Germinal center (tissue), 1 donor: Measurements from ENCODE around the gene AAR2.
A peak's percentile ranks its signal among the peaks of the same experiment; 100 is the strongest.

ENCODE experiments used
- DNase-seq: peaks from one replicate; pipeline ENCODE4 v3.0.0; 2012; ENCODE audit warnings: mixed read lengths, low spot score

AAR2 gene

GRCh38 chr20:36260316-36260715 is 24.0 kb downstream of the AAR2 start:
- no peak for DNase-seq

GRCh38 chr20:36261389-36262105 is 25.3 kb downstream of the AAR2 start:
- no peak for DNase-seq

- DNase-seq, result no peak
Observed at GRCh38 chr20:36262440-36262839, 26.2 kb downstream of the AAR2 start.

DNA sequence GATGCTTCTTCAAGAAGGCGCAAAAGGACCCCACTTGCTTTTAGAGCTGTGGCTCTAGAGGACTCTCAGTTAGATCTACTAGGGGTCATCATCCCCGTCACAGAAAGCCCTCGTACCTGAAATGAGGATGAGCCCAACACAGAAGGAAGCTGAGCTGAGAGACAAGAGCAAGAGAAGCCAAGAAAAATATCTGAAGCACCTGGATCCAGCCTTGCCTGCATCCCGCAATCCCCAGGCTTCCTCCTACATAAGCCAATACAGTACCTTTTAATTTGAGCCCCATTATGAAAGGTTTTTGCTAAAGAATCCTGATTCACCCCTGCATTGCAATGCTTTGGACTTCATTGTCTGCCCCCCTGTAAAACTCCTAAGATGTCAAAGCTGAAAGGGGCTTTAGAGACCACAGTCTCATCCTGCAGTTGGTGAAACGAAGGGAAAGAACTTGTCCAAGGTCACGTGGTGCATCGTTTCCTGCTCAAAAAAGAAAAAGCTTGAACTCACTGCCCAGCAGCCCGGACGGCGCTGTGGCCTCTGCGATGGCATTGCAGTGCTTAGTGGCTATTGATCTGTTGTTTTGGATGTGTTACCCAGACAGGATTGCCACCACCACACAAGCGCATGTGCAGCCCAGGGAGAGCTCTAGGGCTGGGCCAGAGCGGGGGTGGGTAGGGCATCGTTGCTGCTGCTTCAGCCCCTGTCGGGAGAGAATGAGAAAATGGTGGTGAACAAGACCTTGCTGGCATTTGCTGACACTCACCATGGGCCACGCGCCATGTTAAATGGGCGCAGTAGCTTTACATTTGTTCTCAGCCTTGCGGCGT is 28.4 kb downstream of the AAR2 start:
- DNase-seq, result no peak

DNA sequence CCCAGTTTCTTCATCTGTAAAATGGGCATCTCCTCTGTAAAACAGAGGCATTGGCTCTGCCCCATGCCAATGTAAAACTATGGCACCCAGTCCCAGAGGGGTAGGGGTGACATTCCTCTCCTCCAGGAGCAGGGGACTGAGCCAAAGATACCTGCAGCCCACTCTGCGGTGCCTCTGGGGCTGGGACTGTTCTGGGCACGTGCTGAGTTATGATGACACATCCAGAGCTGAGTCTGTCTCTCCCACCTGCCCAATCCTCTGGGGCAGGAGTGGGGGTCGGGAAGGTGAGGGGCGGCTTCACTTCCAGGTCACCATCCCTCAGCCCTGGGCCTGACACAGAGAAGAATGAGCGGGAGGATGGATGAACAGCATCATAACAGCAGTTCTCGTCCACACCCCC is 29.9 kb downstream of the AAR2 start:
- DNase-seq, result no peak

DNA sequence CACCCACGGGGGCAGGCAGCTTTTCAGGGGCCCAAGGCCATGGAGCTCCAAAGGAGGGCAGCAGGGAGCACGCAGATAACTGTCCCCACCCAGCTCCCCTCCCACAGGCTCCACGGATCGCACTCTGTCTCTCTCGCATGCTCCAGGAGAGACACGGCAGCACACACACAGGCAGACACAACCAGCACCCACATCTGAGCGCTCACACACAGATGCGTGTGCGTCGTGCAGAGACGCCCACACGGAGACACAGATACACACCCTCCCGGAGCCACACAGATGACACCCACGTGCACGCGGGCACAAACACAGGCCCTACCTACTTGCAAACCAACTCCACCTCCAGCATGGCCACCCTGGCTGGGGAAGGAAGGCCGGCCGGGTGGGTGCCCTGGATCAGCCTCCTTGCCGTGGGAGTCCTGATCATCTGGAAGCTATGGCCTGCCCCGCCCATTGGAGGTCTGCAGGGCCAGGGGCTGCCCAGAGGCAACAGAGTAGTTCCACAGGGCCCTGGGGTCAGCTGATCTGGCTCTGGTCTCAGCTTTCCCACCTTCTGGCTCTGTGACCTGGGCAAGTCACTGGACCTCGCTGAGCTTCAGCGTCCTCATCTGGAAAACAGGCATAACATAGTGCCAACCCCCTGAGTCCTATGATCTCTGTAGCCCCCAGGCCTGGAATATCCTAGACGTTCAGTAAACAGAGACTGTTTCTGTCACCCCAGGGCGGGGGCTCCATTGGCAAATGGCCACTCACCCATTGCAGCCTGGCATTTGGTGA is 31.5 kb downstream of the AAR2 start:
- DNase-seq, result no peak

DNA sequence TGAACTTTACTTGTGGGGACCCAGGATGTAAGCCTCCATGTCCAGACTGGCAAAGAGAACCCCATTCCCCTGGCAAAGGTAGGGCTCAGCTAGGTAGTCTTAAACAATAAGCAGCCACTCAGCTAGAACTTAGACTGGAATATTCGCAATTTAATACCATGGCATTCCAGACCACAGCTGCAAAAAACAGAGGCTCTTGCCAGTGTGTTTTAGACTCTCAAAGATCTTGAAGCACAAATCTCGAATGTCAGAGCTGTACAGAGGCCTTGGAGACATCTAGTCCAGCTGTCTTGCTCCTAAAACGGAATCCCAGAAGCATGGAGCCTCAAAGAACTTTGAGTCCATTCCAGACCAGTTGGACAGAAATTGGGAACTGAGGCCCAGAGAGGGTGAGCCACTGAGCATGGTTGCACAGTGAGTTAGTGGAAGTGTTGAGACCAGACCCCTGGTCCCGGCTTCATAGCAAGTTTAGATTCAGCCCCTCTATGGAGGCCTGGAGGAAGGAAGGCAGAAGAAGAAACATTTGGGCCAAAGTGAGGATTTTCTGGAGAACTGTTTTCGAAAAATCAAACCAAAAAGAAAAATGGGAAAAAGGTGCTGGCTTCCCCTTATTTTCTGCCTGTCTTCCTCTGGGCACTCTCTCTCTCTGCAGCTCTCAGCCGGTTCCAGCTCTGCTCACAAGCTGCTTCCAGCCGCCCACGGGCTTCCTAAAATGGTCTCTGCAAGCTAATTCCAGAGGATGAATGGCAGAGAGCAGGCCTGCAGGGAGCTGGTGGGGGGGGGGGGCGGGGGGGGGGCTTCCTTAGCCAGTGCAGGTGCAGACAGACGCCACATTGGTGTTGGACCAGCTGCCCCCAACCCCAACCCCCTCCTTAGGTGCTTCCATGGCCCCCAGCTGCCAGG is 32.4 kb downstream of the AAR2 start:
- DNase-seq, result no peak

- DNase-seq, result no peak
Observed at GRCh38 chr20:36269507-36269906, 33.2 kb downstream of the AAR2 start.

- DNase-seq, result no peak
Observed at GRCh38 chr20:36270744-36271638, 34.7 kb downstream of the AAR2 start.

- no peak for DNase-seq
Observed at GRCh38 chr20:36271639-36272546, 35.6 kb downstream of the AAR2 start.

DNA sequence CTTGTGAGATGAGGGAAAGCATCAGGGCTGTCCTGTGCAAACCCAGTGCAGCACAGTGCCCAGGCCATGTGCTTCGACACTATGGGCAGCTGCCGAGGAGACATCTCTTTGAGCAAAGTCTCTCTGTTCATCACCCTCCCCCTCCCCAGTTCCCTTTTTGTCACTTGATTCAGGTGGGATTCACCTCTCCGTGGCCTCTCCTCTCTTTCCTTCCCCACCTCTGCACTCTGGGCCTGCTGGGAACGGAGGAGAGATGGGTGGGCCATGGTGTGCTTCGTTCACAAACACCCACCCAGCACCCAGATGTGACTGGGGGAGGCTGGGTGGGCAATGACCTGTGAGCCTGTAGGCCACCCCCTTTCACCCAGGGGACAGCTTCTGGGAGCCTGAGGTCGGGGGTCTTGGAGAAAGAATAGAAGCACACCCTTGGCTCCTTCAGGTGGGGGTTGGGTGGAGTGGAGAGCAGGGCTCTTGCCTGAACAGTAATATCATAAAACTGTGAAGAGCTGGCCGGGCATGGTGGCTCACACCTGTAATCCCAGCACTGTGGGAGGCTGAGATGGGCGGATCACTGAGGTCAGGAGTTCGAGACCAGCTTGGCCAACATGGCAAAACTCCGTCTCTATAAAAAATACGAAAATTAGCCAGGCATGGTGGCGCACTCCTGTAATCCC is 36.4 kb downstream of the AAR2 start:
- no peak for DNase-seq

DNA sequence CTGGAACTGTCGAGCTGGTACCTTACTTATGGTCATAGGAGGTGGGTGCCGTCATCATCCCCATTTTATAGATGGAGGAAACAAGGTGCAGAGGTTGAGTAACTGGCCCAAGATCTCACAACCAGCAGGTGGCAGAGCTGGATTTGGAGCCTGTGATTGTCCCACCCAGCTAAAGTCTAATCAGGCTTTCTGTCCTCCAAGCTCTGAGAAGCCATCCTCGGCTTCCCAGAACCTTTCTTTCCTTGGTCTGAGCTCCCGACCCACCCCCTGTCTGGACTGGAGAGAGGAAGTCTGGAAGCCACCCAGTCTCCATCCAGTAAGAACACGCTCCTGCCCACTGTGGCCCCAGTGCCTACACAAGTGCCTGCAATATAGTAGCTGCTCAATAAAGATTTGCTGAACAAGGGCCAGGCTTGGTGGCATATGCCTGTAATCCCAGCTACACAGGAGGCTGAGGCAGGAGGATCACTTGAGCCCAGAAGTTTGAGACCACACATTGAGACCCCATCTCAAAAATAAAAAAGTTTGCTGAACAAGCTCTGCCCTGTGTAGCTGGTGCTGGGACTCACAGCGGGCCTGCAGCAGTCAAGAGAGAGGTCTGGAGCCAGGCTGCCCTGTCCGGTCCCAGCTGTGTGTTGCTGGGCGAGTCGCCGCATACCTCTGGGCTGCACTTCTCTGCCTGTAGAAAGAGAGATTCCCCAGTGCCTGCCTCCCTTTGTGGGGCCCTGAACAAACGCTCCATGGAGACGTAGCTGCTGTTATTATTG is 37.3 kb downstream of the AAR2 start:
- peak; percentile 20 for DNase-seq

GRCh38 chr20:36274181-36274841 is 38.0 kb downstream of the AAR2 start:
- DNase-seq, result no peak

GRCh38 chr20:36275011-36275410 is 38.7 kb downstream of the AAR2 start:
- DNase-seq, result no peak

GRCh38 chr20:36275441-36276189 is 39.3 kb downstream of the AAR2 start:
- no peak for DNase-seq

DNA sequence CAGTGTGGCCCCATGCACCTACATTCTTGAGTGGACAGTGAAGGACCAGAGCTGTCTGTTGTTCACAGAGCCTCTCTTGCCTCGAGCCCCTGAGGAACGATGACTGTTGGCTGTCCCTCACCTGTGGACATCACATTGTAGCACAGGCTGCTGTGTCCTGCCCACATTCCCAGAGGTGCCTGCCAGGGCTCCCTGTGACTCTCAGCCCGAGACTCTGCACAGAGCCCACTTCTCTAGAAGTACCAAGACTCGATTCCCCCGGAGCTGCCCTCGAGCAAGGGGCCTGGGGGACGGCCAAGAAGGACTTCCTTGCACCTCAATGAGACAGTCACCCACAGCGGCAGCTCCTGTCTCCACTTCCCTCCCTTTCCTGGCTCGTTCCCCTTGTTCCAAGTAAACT is 41.3 kb downstream of the AAR2 start:
- no peak for DNase-seq

DNA sequence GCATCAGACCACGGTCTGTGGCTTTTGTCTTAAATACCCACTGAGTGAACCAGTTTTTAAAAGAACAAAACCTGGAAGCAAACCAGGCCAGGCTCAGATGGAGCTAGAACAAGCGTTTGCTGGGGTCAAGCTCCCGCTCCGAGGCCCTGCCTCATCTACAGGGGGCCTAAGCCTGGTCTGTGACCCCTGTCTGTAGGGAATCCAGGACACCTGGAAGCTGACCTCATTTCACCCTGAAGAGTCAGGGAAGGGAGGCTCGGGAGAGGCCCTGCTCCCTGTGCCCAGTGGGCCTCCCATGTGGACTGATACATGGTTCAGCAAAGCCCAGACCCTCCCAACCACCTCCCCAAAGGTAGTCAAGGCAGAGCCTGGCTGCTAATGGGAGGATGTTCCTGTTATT is 43.1 kb downstream of the AAR2 start:
- DNase-seq, result no peak
